Adrenal gland (tissue), 12 donors: ENCODE data around the gene CTXND1. TPM values are rescaled to one million over a fixed set of nuclear protein-coding genes. Genes with fewer than 3 reads are reported as not detected.

ENCODE experiments used
- DNase-seq, 7 donors: peaks; one replicate each; pipeline ENCODE4 v3.0.0-alpha.2; 2019 to 2020
- H3K27ac ChIP-seq, 5 donors: fragments of 200-600 bp; sonication (generic) in 4 of 5; 1 replicate in 3 of 5; 2 replicates in 2 of 5; pipeline versions ENCODE4 v1.5.1 to v1.8.0; 2016 to 2020; ENCODE audit warnings: mild to moderate bottlenecking in 1 of 5
- H3K27me3 ChIP-seq: fragments of 200-600 bp; 2 replicates; pipeline ENCODE4 v1.8.0; 2021
- H3K36me3 ChIP-seq, 2 donors: fragments of 200-600 bp; replicated peaks in 1 of 2; 1 replicate in 1 of 2; 2 replicates in 1 of 2; pipeline versions ENCODE4 v1.5.1 to v1.8.0; 2018 to 2022
- H3K4me1 ChIP-seq, 2 donors: fragments of 200-600 bp; replicated peaks in 1 of 2; 1 replicate in 1 of 2; 2 replicates in 1 of 2; pipeline versions ENCODE4 v1.5.1 to v1.8.0; 2018 to 2021
- H3K4me3 ChIP-seq, 4 donors: fragments of 200-600 bp; sonication (generic) in 3 of 4; one replicate each; pipeline ENCODE4 v1.5.1; 2016 to 2018
- H3K9me3 ChIP-seq, 3 donors: fragments of 200-600 bp; sonication (generic) in 1 of 3; replicated peaks in 1 of 3; 1 replicate in 2 of 3; 2 replicates in 1 of 3; pipeline versions ENCODE4 v1.5.1 to v1.8.0; 2016 to 2021
- POLR2A ChIP-seq, 2 donors: fragments of 450-650 bp; IDR thresholded peaks; one replicate each; pipeline ENCODE4 v1.6.1; 2017; ENCODE audit warnings: antibody characterized with exemption in 2 of 2, mild to moderate bottlenecking in 2 of 2, moderate library complexity in 1 of 2
- WGBS, 4 donors: extraction: QIAGEN DNeasy Blood & Tissue Kit in 2 of 4; methylation state at CpG; one replicate each; pipeline versions ENCODE4 v1.1.5 to v1.1.7; 2013 to 2017; 5-methylcytosine and 5-hydroxymethylcytosine counted together
- intact Hi-C, 2 donors: fragments of 100-400 bp; cut with DNase I; formaldehyde crosslinking; loops; one replicate each; pipeline versions ENCODE4 v1.14.1 to v1.15.0; 2022 to 2023
- polyA plus RNA-seq, 3 donors: library from polyadenylated mRNA; stranded (reverse); fragments of 200-250 nt in 2 of 3; fragments of 350-450 nt in 1 of 3; fragmentation: Illumina TruSeq in 1 of 3; extraction: RNeasy Lipid Tissue Mini Kit (QIAGEN cat#74804) in 1 of 3; gene quantifications; one replicate each; pipeline ENCODE4 v1.2.3, GENCODE V29; 2013 to 2014
- total RNA-seq, 9 donors: library from RNA; depleted of rRNA in 4 of 9; stranded (reverse); fragments of >200 nt in 4 of 9; fragments of 120-200 nt in 1 of 9; fragmentation: NEBNext Ultra II Directional in 1 of 9; extraction: Animal tissue kit (Norgen Biotek cat#: 25700) in 1 of 9; gene quantifications; one replicate each; pipeline versions ENCODE4 v1.1.0 to v1.2.4, GENCODE V29; 2013 to 2023
- TF ChIP-seq, protein P1 (sequence below), 6 experiments: fragments of 450-650 bp in 4 of 6; fragments of 200-600 bp in 2 of 6; sonication (generic) in 1 of 6; IDR thresholded peaks; 1 replicate in 5 of 6; 2 replicates in 1 of 6; pipeline versions ENCODE4 v1.5.1 to v1.8.0; 2016 to 2021; ENCODE audit warnings: antibody characterized with exemption in 6 of 6, mild to moderate bottlenecking in 2 of 6, moderate library complexity in 1 of 6
- donor health status: healthy with polysubstance abuse.
- donor health status: Bipolar disorder and iron deficiency.
- donor health status: DM: yes; HTN: yes; CAD: no.
- donor health status: DM: no; HTN: no; CAD: no.
- donor health status: DM: no; HTN: no; CAD: no.
- donor health status: DM: yes; HTN: yes; CAD: no.

CTXND1 gene
- total and polyA plus RNA-seq, 12 donors, result 0.55 to 17.4 (median 4.3) TPM

DNA sequence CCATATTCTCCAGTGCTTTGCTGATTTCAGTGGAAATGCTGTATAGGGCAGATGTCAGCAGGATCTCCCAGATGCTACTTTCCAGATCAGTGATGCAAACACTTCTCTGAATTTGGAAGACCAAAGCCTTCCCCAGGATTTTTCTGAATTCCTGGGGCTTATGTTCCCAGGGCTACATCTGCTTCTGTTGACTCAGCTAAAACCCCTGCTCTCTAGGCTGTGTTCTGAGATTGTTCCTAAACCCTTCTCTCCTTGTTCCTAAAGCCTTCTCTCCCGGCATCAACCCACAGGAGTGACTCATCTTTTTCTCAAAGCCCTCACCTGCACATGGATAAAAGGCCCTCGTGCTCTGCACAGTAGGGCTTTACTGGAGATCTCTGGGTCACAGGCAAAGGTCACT lies 63.8 kb downstream of the CTXND1 start:
- no peak overlapping the region for H3K4me3 ChIP-seq
- H3K27ac ChIP-seq, result no peak overlapping the region
- H3K9me3 ChIP-seq, result no peaks in the 10 kb centered on the region
- peaks cover under 1 to 12% of the 10 kb centered on the region in 2 donors for H3K4me1 ChIP-seq
- TF ChIP-seq, protein P1, sequence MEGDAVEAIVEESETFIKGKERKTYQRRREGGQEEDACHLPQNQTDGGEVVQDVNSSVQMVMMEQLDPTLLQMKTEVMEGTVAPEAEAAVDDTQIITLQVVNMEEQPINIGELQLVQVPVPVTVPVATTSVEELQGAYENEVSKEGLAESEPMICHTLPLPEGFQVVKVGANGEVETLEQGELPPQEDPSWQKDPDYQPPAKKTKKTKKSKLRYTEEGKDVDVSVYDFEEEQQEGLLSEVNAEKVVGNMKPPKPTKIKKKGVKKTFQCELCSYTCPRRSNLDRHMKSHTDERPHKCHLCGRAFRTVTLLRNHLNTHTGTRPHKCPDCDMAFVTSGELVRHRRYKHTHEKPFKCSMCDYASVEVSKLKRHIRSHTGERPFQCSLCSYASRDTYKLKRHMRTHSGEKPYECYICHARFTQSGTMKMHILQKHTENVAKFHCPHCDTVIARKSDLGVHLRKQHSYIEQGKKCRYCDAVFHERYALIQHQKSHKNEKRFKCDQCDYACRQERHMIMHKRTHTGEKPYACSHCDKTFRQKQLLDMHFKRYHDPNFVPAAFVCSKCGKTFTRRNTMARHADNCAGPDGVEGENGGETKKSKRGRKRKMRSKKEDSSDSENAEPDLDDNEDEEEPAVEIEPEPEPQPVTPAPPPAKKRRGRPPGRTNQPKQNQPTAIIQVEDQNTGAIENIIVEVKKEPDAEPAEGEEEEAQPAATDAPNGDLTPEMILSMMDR (IDR thresholded peaks at IDR 0.05), result no peak
- TF ChIP-seq POLR2A (IDR thresholded peaks at IDR 0.05), result no peak
- intact Hi-C loops, result no loop called here
- H3K27me3 ChIP-seq, result no peaks in the 10 kb centered on the region
- WGBS, 4 donors, result 72 to 85% (median 80%) methylated on average over 2 of the region's 2 CpGs
- no peak for DNase-seq
- H3K36me3 ChIP-seq, result peaks cover 0 to 27% of the 10 kb centered on the region in 2 donors

DNA sequence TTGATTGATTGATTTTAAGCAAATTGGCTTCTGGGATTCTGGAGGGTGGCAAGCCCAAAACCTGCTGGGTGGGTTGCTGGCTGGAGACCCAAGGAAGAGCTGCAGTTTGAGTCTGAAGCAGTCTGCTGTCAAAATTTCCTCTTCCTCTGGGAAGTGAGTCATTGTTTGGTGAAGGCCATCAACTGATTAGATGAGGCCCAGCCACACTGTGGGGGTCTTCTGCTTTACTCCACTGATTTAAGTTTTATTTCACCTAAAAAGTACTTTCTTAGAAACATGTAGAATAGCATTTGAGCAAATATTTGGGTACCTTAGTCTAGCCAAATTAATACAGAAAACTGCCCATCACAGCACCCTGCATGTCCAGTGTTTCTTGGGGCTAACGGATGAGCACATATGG lies 65.4 kb downstream of the CTXND1 start:
- WGBS, 4 donors, result 96 to 100% (median 100%) methylated on average over 1 of the region's 1 CpG

DNA sequence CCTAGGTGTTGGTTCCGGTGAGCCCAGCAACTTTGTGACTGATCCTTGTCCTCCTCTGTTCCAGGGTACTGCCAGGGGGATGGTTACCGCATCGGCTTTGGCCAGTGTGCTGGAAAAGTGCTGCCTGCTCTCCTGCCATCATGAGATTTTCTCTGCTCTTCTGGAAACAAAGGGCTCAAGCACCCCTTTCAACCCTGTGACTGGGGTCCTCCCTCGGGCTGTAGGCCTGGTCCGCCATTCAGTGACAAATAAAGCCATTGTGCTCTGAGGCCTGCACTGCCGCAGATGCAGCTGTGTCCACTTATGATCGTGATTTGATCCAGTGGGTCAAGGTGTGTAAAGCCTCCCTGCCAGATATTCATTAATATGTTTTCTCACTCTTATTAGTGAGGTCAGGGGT lies 65.9 kb downstream of the CTXND1 start:
- intact Hi-C loops, result no loop called here
- peaks cover 0 to 39% of the 10 kb centered on the region in 2 donors for H3K36me3 ChIP-seq
- WGBS, 4 donors, result 91 to 97% (median 93%) methylated on average over 5 to 7 of the region's 7 CpGs

More for the DNA sequence above, 65.4 kb downstream of the CTXND1 start:
- H3K27me3 ChIP-seq, result no peaks in the 10 kb centered on the region
- TF ChIP-seq, protein P1 (IDR thresholded peaks at IDR 0.05), result no peak
- TF ChIP-seq POLR2A (IDR thresholded peaks at IDR 0.05), result no peak
- peaks cover 0 to 34% of the 10 kb centered on the region in 2 donors for H3K36me3 ChIP-seq
- H3K4me3 ChIP-seq, result no peak overlapping the region
- intact Hi-C loops, result no loop called here
- no peak for DNase-seq
- peaks cover 13 to 24% of the 10 kb centered on the region in 2 donors for H3K4me1 ChIP-seq
- H3K27ac ChIP-seq, result no peak overlapping the region
- H3K9me3 ChIP-seq, result no peaks in the 10 kb centered on the region

DNA sequence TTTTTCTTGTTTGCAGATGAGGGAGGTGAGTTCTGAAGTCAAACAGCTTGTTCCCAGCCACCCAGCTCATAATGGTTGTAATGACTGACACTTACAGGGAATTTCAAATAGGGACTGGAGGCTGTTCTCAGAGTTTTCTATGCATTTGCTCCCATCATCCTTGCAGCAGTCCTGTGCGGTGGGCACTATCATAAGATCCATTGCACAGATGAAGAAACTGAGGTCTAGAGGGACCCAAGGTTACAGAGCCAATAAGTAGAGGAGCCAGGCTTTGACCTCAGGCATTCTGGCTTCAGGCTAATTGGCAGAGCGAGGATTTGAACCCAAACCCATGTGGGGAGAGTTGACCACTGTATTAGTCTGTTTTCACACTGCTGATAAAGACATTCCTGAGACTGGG lies 66.9 kb downstream of the CTXND1 start:
- Histone ChIP-seq H3K4me1 (peaks cover 13 to 37% of the 10 kb centered on the region in 2 donors), H3K9me3 (no peaks in the 10 kb centered on the region), H3K36me3 (peaks cover 0 to 48% of the 10 kb centered on the region in 2 donors), H3K27ac (no peak overlapping the region), H3K4me3 (no peak overlapping the region), H3K27me3 (no peaks in the 10 kb centered on the region)
- peak in 1 of 7 donors; percentile 13 for DNase-seq
- 99 to 100% (median 100%) methylated on average over 2 of the region's 2 CpGs for WGBS, 4 donors
- intact Hi-C loops, result no loop called here
- no peak for TF ChIP-seq POLR2A (IDR thresholded peaks at IDR 0.05)
- TF ChIP-seq, protein P1 (IDR thresholded peaks at IDR 0.05), result no peak

More for the DNA sequence above, 65.9 kb downstream of the CTXND1 start:
- Histone ChIP-seq H3K9me3 (no peaks in the 10 kb centered on the region), H3K27me3 (no peaks in the 10 kb centered on the region), H3K27ac (no peak overlapping the region), H3K4me3 (no peak overlapping the region), H3K4me1 (peaks cover 13 to 29% of the 10 kb centered on the region in 2 donors)
- no peak for DNase-seq
- TF ChIP-seq, protein P1 (IDR thresholded peaks at IDR 0.05), result no peak
- TF ChIP-seq POLR2A (IDR thresholded peaks at IDR 0.05), result no peak
